IMR-90 (cell line): Measurements from ENCODE around the gene RORB. TPM values are rescaled to one million over a fixed set of nuclear protein-coding genes. Genes with fewer than 3 reads are reported as not detected.

Source experiments
- ATAC-seq: fragments of 200-7000 bp; cut with Tn5 transposase; 2 replicates; pipeline ENCODE4 v1.9.1; 2020; ENCODE audit warnings: low read depth, mild to moderate bottlenecking, moderate library complexity
- BruUV-seq: library from RNA; stranded (reverse); fragments of 400-500 nt; replicated peaks from 2 replicates; lab custom pipeline; 2021; lab: Mats Ljungman, UMichigan
- CTCF ChIA-PET: fragments of 300-600 bp; formaldehyde crosslinking; extraction: SDS; loops from one replicate; lab custom pipeline; 2021; ENCODE audit warnings: antibody characterized with exemption; lab: Yijun Ruan, JAX
- POLR2A ChIA-PET: fragments of 300-600 bp; sonication (Branson Sonifier 250); formaldehyde crosslinking; loops from one replicate; lab custom pipeline; 2022; ENCODE audit warnings: antibody characterized with exemption; ENCODE audit not compliant: unreplicated experiment; lab: Charles Lee
- DNase-seq: peaks from one replicate; pipeline ENCODE4 v3.0.0; 2013
- H2AFZ ChIP-seq: replicated peaks from 2 replicates; pipeline ENCODE3; 2013; ENCODE audit warnings: low read length, mild to moderate bottlenecking; ENCODE audit not compliant: poor library complexity
- H2AK5ac ChIP-seq: 2 replicates; pipeline ENCODE4 v1.6.1; 2013; ENCODE audit warnings: low read depth, low read length, inconsistent platforms
- H2AK9ac ChIP-seq: replicated peaks from 2 replicates; pipeline ENCODE3; 2013; ENCODE audit warnings: mild to moderate bottlenecking, low read depth, low read length, moderate library complexity; ENCODE audit not compliant: poor library complexity
- H2BK120ac ChIP-seq: 2 replicates; pipeline ENCODE4 v1.6.1; 2013; ENCODE audit warnings: low read depth, low read length, inconsistent platforms
- H2BK15ac ChIP-seq: 3 replicates; pipeline ENCODE4 v1.6.1; 2013; ENCODE audit warnings: low read depth, low read length, inconsistent platforms
- H2BK20ac ChIP-seq: 2 replicates; pipeline ENCODE4 v1.6.1; 2013; ENCODE audit warnings: low read depth, mild to moderate bottlenecking, inconsistent platforms, low read length, moderate library complexity
- H2BK5ac ChIP-seq: 2 replicates; pipeline ENCODE4 v1.6.1; 2013; ENCODE audit warnings: mild to moderate bottlenecking, low read depth, low read length, inconsistent platforms; ENCODE audit not compliant: poor library complexity, severe bottlenecking
- H3K14ac ChIP-seq: replicated peaks from 2 replicates; pipeline ENCODE4 v1.6.1; 2013; ENCODE audit warnings: low read depth, low read length, inconsistent platforms
- H3K18ac ChIP-seq: 2 replicates; pipeline ENCODE4 v1.6.1; 2013; ENCODE audit warnings: low read depth, low read length, control low read depth
- H3K23ac ChIP-seq: 2 replicates; pipeline ENCODE4 v1.6.1; 2013; ENCODE audit warnings: low read depth, low read length, inconsistent platforms
- H3K27ac ChIP-seq: 2 replicates; pipeline ENCODE4 v1.5.1; 2013; ENCODE audit warnings: mild to moderate bottlenecking, control low read depth, low read length; ENCODE audit not compliant: insufficient read depth
- H3K27me3 ChIP-seq: 2 replicates; pipeline ENCODE4 v1.6.1; 2013; ENCODE audit warnings: low read length; ENCODE audit not compliant: control insufficient read depth, insufficient read depth
- H3K36me3 ChIP-seq: 2 replicates; pipeline ENCODE4 v1.6.1; 2013; ENCODE audit warnings: low read length, mixed read lengths; ENCODE audit not compliant: control insufficient read depth, insufficient read depth
- H3K4ac ChIP-seq: 2 replicates; pipeline ENCODE4 v1.6.1; 2013; ENCODE audit warnings: low read depth, low read length, inconsistent platforms
- H3K4me1 ChIP-seq: 2 replicates; pipeline ENCODE4 v1.6.1; 2013; ENCODE audit warnings: low read length, mixed read lengths; ENCODE audit not compliant: control insufficient read depth, insufficient read depth
- H3K4me2 ChIP-seq: 2 replicates; pipeline ENCODE4 v1.6.1; 2013; ENCODE audit warnings: low read depth, mild to moderate bottlenecking, control low read depth, low read length, moderate library complexity
- H3K4me3 ChIP-seq: 2 replicates; pipeline ENCODE4 v1.5.1; 2013; ENCODE audit warnings: low read depth, mild to moderate bottlenecking, control low read depth, low read length, moderate library complexity; ENCODE audit not compliant: insufficient read depth
- H3K56ac ChIP-seq: 2 replicates; pipeline ENCODE4 v1.6.1; 2013; ENCODE audit warnings: low read length, inconsistent platforms; ENCODE audit not compliant: insufficient read depth; ENCODE audit errors: extremely low read depth
- H3K79me1 ChIP-seq, 2 experiments: 2 replicates each; pipeline ENCODE4 v1.6.1; 2013; ENCODE audit warnings: low read length in 2 of 2, inconsistent platforms in 1 of 2, low read depth in 1 of 2
- H3K9ac ChIP-seq: 2 replicates; pipeline ENCODE4 v1.6.1; 2013; ENCODE audit warnings: low read depth, low read length, control low read depth
- H3K9me1 ChIP-seq: 2 replicates; pipeline ENCODE4 v1.6.1; 2013; ENCODE audit warnings: low read length, inconsistent platforms; ENCODE audit not compliant: insufficient read depth
- H3K9me3 ChIP-seq: 2 replicates; pipeline ENCODE4 v1.6.1; 2013; ENCODE audit warnings: low read length; ENCODE audit not compliant: control insufficient read depth, insufficient read depth
- H4K20me1 ChIP-seq: 2 replicates; pipeline ENCODE4 v1.6.1; 2013; ENCODE audit warnings: low read length, inconsistent platforms; ENCODE audit not compliant: insufficient read depth
- H4K5ac ChIP-seq: 2 replicates; pipeline ENCODE4 v1.6.1; 2013; ENCODE audit warnings: mild to moderate bottlenecking, low read depth, low read length, control low read depth
- H4K8ac ChIP-seq, 2 experiments: 2 replicates each; pipeline ENCODE4 v1.6.1; 2013; ENCODE audit warnings: low read depth in 2 of 2, low read length in 2 of 2, control low read depth in 1 of 2, inconsistent platforms in 1 of 2
- H4K91ac ChIP-seq: 2 replicates; pipeline ENCODE4 v1.6.1; 2013; ENCODE audit warnings: low read depth, low read length, inconsistent platforms; ENCODE audit not compliant: insufficient read depth
- BHLHE40 ChIP-seq: fragments of 150-350 bp; IDR thresholded peaks from 2 replicates; pipeline ENCODE4 v1.6.1; 2016; ENCODE audit warnings: mild to moderate bottlenecking, low read depth, low read length
- CEBPB ChIP-seq: IDR thresholded peaks from 2 replicates; pipeline ENCODE4 v1.6.1; 2012; ENCODE audit warnings: low read depth, low read length, improper control_type of control experiment
- CHD1 ChIP-seq: IDR thresholded peaks from 2 replicates; pipeline ENCODE4 v1.6.1; 2012; ENCODE audit warnings: low read depth, low read length, improper control_type of control experiment
- CTCF ChIP-seq: conservative IDR thresholded peaks from 2 replicates; pipeline ENCODE4 v1.5.1; 2012; ENCODE audit warnings: mild to moderate bottlenecking, low read depth, low read length, improper control_type of control experiment
- ELK1 ChIP-seq: fragments of 150-350 bp; IDR thresholded peaks from 2 replicates; pipeline ENCODE4 v1.6.1; 2016; ENCODE audit warnings: low read depth, mild to moderate bottlenecking, low read length, moderate library complexity, borderline replicate concordance
- FOS ChIP-seq: fragments of 150-350 bp; IDR thresholded peaks from 2 replicates; pipeline ENCODE4 v1.6.1; 2016; ENCODE audit warnings: low read depth, low read length
- MAFK ChIP-seq: IDR thresholded peaks from 2 replicates; pipeline ENCODE4 v1.6.1; 2012; ENCODE audit warnings: low read depth, low read length, improper control_type of control experiment
- MAZ ChIP-seq: IDR thresholded peaks from 2 replicates; pipeline ENCODE4 v1.6.1; 2012; ENCODE audit warnings: low read depth, mild to moderate bottlenecking, low read length, improper control_type of control experiment, moderate library complexity, borderline replicate concordance
- MXI1 ChIP-seq: IDR thresholded peaks from 2 replicates; pipeline ENCODE4 v1.6.1; 2012; ENCODE audit warnings: low read depth, mild to moderate bottlenecking, low read length, moderate library complexity, borderline replicate concordance
- NFE2L2 ChIP-seq: fragments of 150-350 bp; IDR thresholded peaks from 2 replicates; pipeline ENCODE4 v1.6.1; 2016; ENCODE audit warnings: low read depth, mild to moderate bottlenecking, low read length
- POLR2A ChIP-seq: IDR thresholded peaks from 2 replicates; pipeline ENCODE4 v1.6.1; 2012; ENCODE audit warnings: mild to moderate bottlenecking, low read depth, low read length
- RAD21 ChIP-seq: IDR thresholded peaks from 2 replicates; pipeline ENCODE4 v1.6.1; 2012; ENCODE audit warnings: low read length, improper control_type of control experiment
- RCOR1 ChIP-seq: IDR thresholded peaks from 2 replicates; pipeline ENCODE4 v1.6.1; 2012; ENCODE audit warnings: mild to moderate bottlenecking, low read length, improper control_type of control experiment; ENCODE audit not compliant: insufficient replicate concordance
- RFX5 ChIP-seq: IDR thresholded peaks from 2 replicates; pipeline ENCODE4 v1.8.0; 2012; ENCODE audit warnings: low read depth, mild to moderate bottlenecking, low read length, moderate library complexity
- SMC3 ChIP-seq: fragments of 150-350 bp; IDR thresholded peaks from 2 replicates; pipeline ENCODE4 v1.6.1; 2016; ENCODE audit warnings: low read depth, mild to moderate bottlenecking, antibody characterized with exemption, low read length, moderate library complexity
- USF2 ChIP-seq: fragments of 150-350 bp; IDR thresholded peaks from 2 replicates; pipeline ENCODE4 v1.6.1; 2017; ENCODE audit warnings: mild to moderate bottlenecking, antibody characterized with exemption, low read length, low read depth
- WGBS, 2 experiments: methylation state at CpG; one replicate each; pipeline versions ENCODE4 v1.1.5 to v1.1.7; 2013; ENCODE audit warnings: missing lambda C conversion rate in 2 of 2; ENCODE audit not compliant: insufficient read length in 1 of 2; ENCODE audit errors: extremely low coverage in 2 of 2; 5-methylcytosine and 5-hydroxymethylcytosine counted together
- dilution Hi-C: fragments of 300-500 bp; cut with HindIII; formaldehyde crosslinking; loops from one replicate; pipeline ENCODE4 v1.14.3; 2018; ENCODE audit warnings: low sequenced_read_pairs; ENCODE audit not compliant: unreplicated experiment
- in situ Hi-C: fragments of 300-500 bp; cut with MboI; formaldehyde crosslinking; loops from 3 replicates; pipeline ENCODE4 v1.14.3; 2019; ENCODE audit warnings: low sequenced_read_pairs, inconsistent platforms, mixed read lengths
- intact Hi-C: fragments of 100-400 bp; cut with micrococcal nuclease; formaldehyde crosslinking; loops from 2 replicates; pipeline ENCODE4 v1.10.0; 2022
- polyA plus RNA-seq, 3 experiments: library from polyadenylated mRNA; depleted of rRNA; stranded (reverse); fragments of >200 nt; gene quantifications; 2 replicates each; pipeline ENCODE4 v1.2.3, GENCODE V29; 2012; ENCODE audit warnings: low replicate concordance in 1 of 3
- total RNA-seq: library from RNA; depleted of rRNA; stranded (reverse); fragments of >200 nt; gene quantifications from 2 replicates; pipeline ENCODE4 v1.2.3, GENCODE V29; 2012

Gene RORB
- total and polyA plus RNA-seq, 2 of the 4 experiments (the other 2 are of a cell fraction): not detected

GRCh38 chr9:74742191-74742790, 245.2 kb downstream of the RORB start:
- Histone ChIP-seq H4K91ac (no peak overlapping the region), H3K27ac (no peak overlapping the region), H3K9ac (no peak overlapping the region), H4K8ac (no peak overlapping the region), H3K4me3 (no peak overlapping the region), H3K9me1 (no peaks in the 10 kb centered on the region), H3K18ac (no peak overlapping the region), H3K4me2 (no peak overlapping the region), H3K36me3 (no peaks in the 10 kb centered on the region), H3K9me3 (no peaks in the 10 kb centered on the region), H2BK120ac (no peak overlapping the region), H2AFZ (no peak overlapping the region), H3K4ac (no peak overlapping the region), H3K14ac (no peak overlapping the region), H3K27me3 (peaks cover 1% of the 10 kb centered on the region), H3K4me1 (no peaks in the 10 kb centered on the region), H2AK5ac (no peak overlapping the region), H4K5ac (no peak overlapping the region), H3K23ac (no peak overlapping the region), H3K56ac (no peak overlapping the region), H2BK20ac (no peak overlapping the region), H3K79me1 (no peaks in the 10 kb centered on the region), H2BK5ac (no peak overlapping the region), H2AK9ac (no peak overlapping the region), H4K20me1 (no peaks in the 10 kb centered on the region), H2BK15ac (no peak overlapping the region)
- no peak for ATAC-seq
- no TSS peak for BruUV-seq
- POLR2A ChIA-PET: no interaction called here
- intact Hi-C loops: loop anchor here (1.0 to 5.0 kb wide), 3 partner anchors 95 to 1541 kb away; no protein-coding TSS in a partner anchor
- no peak for TF ChIP-seq RAD21
- no peak for TF ChIP-seq MXI1
- TF ChIP-seq CHD1: no peak
- TF ChIP-seq MAZ: no peak
- TF ChIP-seq FOS: no peak
- no peak for TF ChIP-seq ELK1
- no peak for TF ChIP-seq CEBPB
- TF ChIP-seq POLR2A: no peak
- no peak for TF ChIP-seq RCOR1
- no peak for TF ChIP-seq NFE2L2
- no peak for TF ChIP-seq USF2
- no peak for TF ChIP-seq BHLHE40
- no peak for TF ChIP-seq RFX5
- no peak for TF ChIP-seq MAFK
- TF ChIP-seq SMC3: no peak
- TF ChIP-seq CTCF: no peak
- in situ Hi-C loops: no loop called here
- WGBS, 2 experiments: no CpG with 5 or more reads among the region's 1 CpG
- dilution Hi-C loops: no loop called here
- DNase-seq: no peak
- CTCF ChIA-PET: interaction anchor here (1.0 to 1.3 kb wide), 2 partner anchors 13 to 166 kb away, joined by 3 to 5 read pairs; no protein-coding TSS in a partner anchor
